GM18861 (cell line): ENCODE results near the gene WDR13.
A peak's percentile ranks its signal among the peaks of the same experiment; 100 is the strongest.

ENCODE experiments used
- ATAC-seq: cut with Tn5 transposase; IDR thresholded peaks from one replicate; pipeline ENCODE4 v1.9.1; 2021; ENCODE audit not compliant: unreplicated experiment

WDR13 gene

GRCh38 chrX:48592971-48593370, 4.3 kb upstream of the WDR13 start:
- ATAC-seq, result no peak

- no peak for ATAC-seq
Observed at GRCh38 chrX:48595929-48596328, 1.4 kb upstream of the WDR13 start.

GRCh38 chrX:48598614-48599013, 1.3 kb downstream of the WDR13 start:
- ATAC-seq, result no peak

GRCh38 chrX:48599341-48599740, 2.0 kb downstream of the WDR13 start:
- ATAC-seq, result no peak

- ATAC-seq, result no peak
Observed at GRCh38 chrX:48600226-48600625, 2.9 kb downstream of the WDR13 start.

- no peak for ATAC-seq
Observed at GRCh38 chrX:48601741-48602394, 4.6 kb downstream of the WDR13 start.

GRCh38 chrX:48604701-48605100, 7.4 kb downstream of the WDR13 start:
- no peak for ATAC-seq

- ATAC-seq, result no peak
Observed at GRCh38 chrX:48606091-48606490, 8.8 kb downstream of the WDR13 start.

GRCh38 chrX:48611703-48612102, 14.4 kb downstream of the WDR13 start:
- no peak for ATAC-seq

GRCh38 chrX:48613502-48614160, 16.3 kb downstream of the WDR13 start:
- ATAC-seq, result no peak

- ATAC-seq, result no peak
Observed at GRCh38 chrX:48616576-48616975, 19.3 kb downstream of the WDR13 start.

GRCh38 chrX:48617542-48618340, 20.4 kb downstream of the WDR13 start:
- no peak for ATAC-seq

GRCh38 chrX:48626401-48627298, 29.4 kb downstream of the WDR13 start:
- ATAC-seq, result no peak

- peak; percentile 68 for ATAC-seq
Observed at GRCh38 chrX:48631376-48632090, 34.2 kb downstream of the WDR13 start.

- no peak for ATAC-seq
Observed at GRCh38 chrX:48632207-48632606, 34.9 kb downstream of the WDR13 start.

- no peak for ATAC-seq
Observed at GRCh38 chrX:48636301-48636700, 39.0 kb downstream of the WDR13 start.

GRCh38 chrX:48636776-48637175, 39.5 kb downstream of the WDR13 start:
- no peak for ATAC-seq

GRCh38 chrX:48645669-48646068, 48.4 kb downstream of the WDR13 start:
- no peak for ATAC-seq

GRCh38 chrX:48648336-48648751, 51.1 kb downstream of the WDR13 start:
- ATAC-seq, result no peak

- ATAC-seq, result no peak
Observed at GRCh38 chrX:48649102-48649501, 51.8 kb downstream of the WDR13 start.
